GM19043 (cell line): Measurements from ENCODE around the gene MAPK10.
"Not testable (repeated sequence)": the region's sequence is repeated elsewhere in the genome, so short reads cannot be mapped to it uniquely, and the experiment has no call there.

ENCODE experiments used
- ATAC-seq: cut with Tn5 transposase; IDR thresholded peaks from one replicate; pipeline ENCODE4 v1.9.1; 2021; ENCODE audit warnings: low read depth; ENCODE audit not compliant: unreplicated experiment

MAPK10 gene

GRCh38 chr4:86344127-86344526 is 15.7 kb downstream of the MAPK10 start:
- ATAC-seq: no peak

- no peak for ATAC-seq
Measured at GRCh38 chr4:86338989-86339388, 20.9 kb downstream of the MAPK10 start.

GRCh38 chr4:86338521-86338920 is 21.3 kb downstream of the MAPK10 start:
- no peak for ATAC-seq

- no peak for ATAC-seq
Measured at GRCh38 chr4:86334020-86334750, 25.7 kb downstream of the MAPK10 start.

- ATAC-seq: no peak
Measured at GRCh38 chr4:86333236-86333635, 26.6 kb downstream of the MAPK10 start.

- ATAC-seq: no peak
Measured at GRCh38 chr4:86330961-86331742, 28.7 kb downstream of the MAPK10 start.

GRCh38 chr4:86330411-86330810 is 29.4 kb downstream of the MAPK10 start:
- not testable (repeated sequence) for ATAC-seq

GRCh38 chr4:86329431-86329830 is 30.4 kb downstream of the MAPK10 start:
- ATAC-seq: no peak

GRCh38 chr4:86326400-86326799 is 33.5 kb downstream of the MAPK10 start:
- ATAC-seq: no peak

- no peak for ATAC-seq
Measured at GRCh38 chr4:86319390-86319789, 40.5 kb downstream of the MAPK10 start.

GRCh38 chr4:86315579-86315978 is 44.3 kb downstream of the MAPK10 start:
- no peak for ATAC-seq

GRCh38 chr4:86313656-86314055 is 46.2 kb downstream of the MAPK10 start:
- ATAC-seq: no peak

GRCh38 chr4:86307432-86307831 is 52.4 kb downstream of the MAPK10 start:
- no peak for ATAC-seq

- no peak for ATAC-seq
Measured at GRCh38 chr4:86306816-86307215, 53.0 kb downstream of the MAPK10 start.

GRCh38 chr4:86302830-86303229 is 57.0 kb downstream of the MAPK10 start:
- no peak for ATAC-seq

GRCh38 chr4:86302251-86302650 is 57.6 kb downstream of the MAPK10 start:
- no peak for ATAC-seq

- no peak for ATAC-seq
Measured at GRCh38 chr4:86300516-86300915, 59.3 kb downstream of the MAPK10 start.

- no peak for ATAC-seq
Measured at GRCh38 chr4:86296865-86297264, 63.0 kb downstream of the MAPK10 start.

GRCh38 chr4:86294883-86295282 is 65.0 kb downstream of the MAPK10 start:
- peak; percentile 81 for ATAC-seq

- ATAC-seq: no peak
Measured at GRCh38 chr4:86291180-86291579, 68.7 kb downstream of the MAPK10 start.

GRCh38 chr4:86286726-86287125 is 73.1 kb downstream of the MAPK10 start:
- ATAC-seq: no peak

GRCh38 chr4:86283371-86283770 is 76.5 kb downstream of the MAPK10 start:
- no peak for ATAC-seq
